DMS53 treated with DMSO at 0.1 percent for 48 hours (cell line): ENCODE measurements around the gene ATG4D.
"Not testable (repeated sequence)": the region's sequence is repeated elsewhere in the genome, so short reads cannot be mapped to it uniquely, and the experiment has no call there.

Source experiments
- DNase-seq: peaks from one replicate; lab custom pipeline; 2025; ENCODE audit not compliant: unreplicated experiment; lab: John Stamatoyannopoulos, UW

Gene ATG4D

DNA sequence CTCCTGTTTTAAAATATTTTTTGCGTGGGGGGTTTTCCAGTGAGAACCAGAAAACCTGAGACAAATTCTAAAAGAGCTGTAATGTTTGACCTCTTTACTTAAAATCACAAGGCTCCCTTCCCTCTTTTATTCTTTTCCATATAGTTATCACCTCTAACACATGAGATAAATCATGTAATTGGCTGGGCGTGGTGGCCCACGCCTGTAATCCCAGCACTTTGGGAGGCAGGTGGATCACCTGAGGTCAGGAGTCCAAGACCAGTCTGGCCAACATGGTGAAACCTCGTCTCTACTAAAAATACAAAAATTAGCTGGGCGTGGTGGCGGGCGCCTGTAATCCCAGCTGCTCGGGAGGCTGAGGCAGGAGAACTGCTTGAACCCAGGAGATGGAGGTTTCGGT is 7.3 kb downstream of the ATG4D start:
- not testable (repeated sequence) for DNase-seq

GRCh38 chr19:10551698-10552301 is 8.1 kb downstream of the ATG4D start:
- peak; percentile 14 for DNase-seq

- DNase-seq = no peak
Measured at GRCh38 chr19:10552510-10553053, 8.9 kb downstream of the ATG4D start.

- no peak for DNase-seq
Measured at GRCh38 chr19:10553087-10553667, 9.5 kb downstream of the ATG4D start.

DNA sequence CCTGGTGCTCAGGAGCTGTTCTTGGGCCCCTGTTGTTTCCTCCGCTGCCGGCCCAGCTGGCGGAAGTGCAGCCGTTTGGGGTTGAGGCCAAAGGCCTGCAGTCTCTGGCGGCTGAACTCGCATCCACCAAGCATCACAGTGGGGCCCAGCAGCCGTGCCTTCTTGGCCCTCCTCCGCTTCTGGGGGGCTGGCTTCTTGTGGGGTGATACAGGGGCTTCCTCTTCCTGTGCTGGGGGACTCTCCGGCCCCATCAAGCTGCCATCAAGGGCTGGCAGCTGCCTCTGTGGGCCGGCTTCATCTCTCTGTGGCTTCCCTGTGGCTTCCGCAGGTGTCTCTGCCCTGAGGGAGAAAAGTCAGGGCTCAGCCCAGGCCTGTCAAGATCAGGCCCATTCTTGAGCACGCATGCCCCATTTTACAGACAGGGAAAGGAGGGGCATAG is 10.3 kb downstream of the ATG4D start:
- DNase-seq = no peak

GRCh38 chr19:10554760-10555609 is 11.3 kb downstream of the ATG4D start:
- no peak for DNase-seq

DNA sequence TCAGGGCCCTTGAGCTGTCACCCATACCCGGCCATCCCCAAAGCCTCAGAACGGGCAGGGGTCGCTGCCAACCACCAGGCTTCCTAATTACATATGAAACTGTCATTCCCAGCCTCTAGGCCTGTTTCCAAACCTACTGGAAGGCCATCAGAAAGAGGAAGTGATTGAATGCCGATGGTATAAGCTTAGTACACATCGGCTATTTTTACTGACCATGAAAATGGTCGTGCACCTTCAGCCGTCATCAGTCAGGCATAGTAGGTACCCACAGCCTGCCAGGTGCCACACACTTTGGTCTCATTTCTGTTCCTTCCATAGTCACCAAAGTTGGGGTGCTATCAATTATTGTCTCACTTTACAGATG is 11.9 kb downstream of the ATG4D start:
- DNase-seq = no peak

- DNase-seq = no peak
Measured at GRCh38 chr19:10557603-10558197, 14.0 kb downstream of the ATG4D start.

GRCh38 chr19:10560154-10560553 is 16.4 kb downstream of the ATG4D start:
- no peak for DNase-seq

GRCh38 chr19:10562609-10563008 is 18.9 kb downstream of the ATG4D start:
- DNase-seq = no peak

DNA sequence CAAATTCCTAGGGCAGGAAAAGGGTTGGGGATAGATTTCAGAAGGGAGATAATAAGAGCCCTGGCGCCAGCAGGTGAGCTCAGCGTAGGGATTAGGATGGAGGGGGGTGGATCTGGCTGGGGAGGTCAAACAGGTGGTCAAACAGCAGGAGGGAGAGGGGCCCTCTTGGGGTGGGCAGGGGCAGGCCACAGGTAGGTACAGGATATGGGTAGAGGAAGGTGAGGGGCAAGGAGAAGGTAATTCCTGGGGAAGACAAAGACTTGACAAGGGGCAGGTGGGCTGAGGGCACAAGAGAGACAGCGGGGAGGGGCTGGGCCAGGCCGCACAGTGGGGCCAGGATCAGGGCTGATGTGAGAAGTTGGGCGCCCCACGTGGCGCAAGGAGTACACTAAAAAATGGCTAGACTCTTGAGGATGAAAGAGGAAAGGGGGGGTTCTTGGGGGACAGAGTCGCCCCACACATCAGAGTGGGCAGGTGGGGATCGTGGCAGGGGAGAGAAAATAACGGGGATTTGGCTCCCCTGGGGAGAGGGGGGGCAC is 21.4 kb downstream of the ATG4D start:
- no peak for DNase-seq

DNA sequence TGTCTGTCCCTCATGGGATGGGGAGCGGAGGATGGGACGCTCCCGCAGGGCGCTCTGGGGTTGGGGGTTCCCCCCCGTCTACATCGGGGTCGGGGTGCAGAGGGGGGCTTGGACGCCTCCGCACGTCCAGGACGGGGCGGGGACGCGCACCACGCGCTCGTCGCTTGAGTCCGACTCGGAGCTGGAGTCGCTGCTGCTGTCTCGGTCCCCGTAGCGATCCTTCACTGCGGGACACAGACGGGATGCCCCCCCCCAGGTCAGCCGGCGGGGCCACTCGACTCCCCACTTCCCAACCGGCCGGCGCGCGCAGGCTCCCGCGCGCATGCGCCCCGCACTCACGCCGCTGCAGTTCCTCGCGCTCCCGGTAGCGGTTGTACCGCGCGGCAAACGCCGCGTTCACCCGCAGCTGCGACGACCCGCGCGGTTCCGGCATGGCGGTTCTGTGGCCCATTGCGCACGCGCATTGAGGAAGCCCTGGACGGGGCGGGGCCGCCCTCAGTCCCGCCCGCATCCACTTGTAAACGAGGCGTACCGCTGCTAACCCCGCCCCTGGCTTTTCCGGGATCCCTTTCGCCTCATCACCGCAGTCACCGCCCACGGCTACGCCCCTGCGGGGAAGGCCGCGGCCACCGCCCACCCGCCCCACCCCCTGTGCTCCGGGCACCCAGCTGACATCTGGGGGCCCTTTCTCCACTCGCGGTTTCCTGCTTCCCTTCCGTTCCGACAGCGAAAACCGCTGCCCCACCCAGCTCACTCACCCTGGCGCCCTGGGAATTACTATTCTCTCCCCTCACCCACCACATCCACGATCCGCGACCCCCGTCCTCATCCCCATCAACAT is 22.1 kb downstream of the ATG4D start, which contains the start of gene KRI1:
Gene KRI1, minus strand, starts transcription at position 444 of the 841 bp plus-strand sequence. Its CDS starts 11 bp downstream, at position 433.
- peak; percentile 82 for DNase-seq

DNA sequence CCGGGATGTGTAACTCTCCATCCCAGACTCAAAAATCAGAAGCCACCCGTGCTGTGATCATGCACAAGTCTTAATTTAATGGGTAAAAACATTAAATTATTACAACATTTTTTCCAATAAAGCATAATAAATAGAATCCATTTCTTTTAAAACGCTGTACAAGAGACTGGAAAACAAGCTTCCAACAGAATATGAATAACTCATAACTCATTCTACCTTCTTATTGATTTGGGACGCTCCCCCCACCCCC is 22.6 kb downstream of the ATG4D start:
- no peak for DNase-seq

DNA sequence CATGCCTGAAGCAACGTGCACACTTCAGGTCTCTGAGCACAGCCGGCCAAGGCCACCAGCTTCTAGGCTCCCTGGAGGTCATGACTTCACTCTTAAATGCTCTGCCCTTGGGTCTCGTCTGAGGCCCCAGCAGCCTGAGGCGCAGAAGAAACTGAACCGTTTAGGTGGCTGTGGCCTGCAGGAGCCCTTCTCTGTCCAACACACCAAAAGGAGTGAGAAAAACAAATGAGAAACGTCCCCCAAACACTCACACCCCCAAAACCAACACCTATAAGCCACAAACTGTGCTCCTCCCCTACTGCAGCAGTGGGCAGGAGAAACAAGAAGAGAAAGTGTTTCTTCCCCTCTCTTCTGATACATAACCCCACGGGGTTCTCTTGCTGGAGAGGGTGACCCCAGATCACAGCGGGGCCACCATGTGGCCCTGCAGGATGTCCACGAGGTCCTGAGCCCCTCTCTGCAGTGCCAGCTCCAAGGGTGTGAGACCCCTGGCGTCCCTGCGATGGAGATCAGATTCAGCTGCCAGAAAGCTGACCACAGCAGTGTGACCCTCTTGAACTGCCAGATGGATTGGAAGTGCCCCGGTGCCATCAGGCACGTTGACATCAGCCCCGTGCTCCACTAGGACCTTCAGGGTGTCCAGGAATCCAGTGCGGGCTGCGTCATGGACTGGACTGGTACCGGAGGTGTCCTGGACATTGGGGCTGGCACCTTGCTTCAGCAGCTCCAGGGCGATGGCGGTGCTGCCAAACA is 23.1 kb downstream of the ATG4D start:
- no peak for DNase-seq

DNA sequence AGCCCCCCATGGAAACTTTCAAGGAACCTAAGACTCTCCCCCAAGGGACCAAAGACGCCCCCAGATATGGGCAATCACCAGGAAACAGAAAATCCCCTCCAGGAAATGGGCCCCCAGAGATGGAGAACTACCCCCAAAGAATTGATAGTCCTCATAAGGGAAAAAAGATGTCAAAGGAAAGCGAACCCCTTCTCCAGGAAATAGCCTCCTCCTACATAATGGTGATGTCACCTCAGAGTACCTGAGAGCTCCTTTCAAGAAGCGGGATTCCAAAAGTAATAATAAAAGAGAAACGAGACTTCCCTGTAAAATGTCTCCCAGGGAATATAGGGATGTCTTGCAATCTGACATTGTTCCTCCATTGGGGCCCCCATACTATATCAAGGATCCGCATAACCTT is 24.0 kb downstream of the ATG4D start:
- no peak for DNase-seq

DNA sequence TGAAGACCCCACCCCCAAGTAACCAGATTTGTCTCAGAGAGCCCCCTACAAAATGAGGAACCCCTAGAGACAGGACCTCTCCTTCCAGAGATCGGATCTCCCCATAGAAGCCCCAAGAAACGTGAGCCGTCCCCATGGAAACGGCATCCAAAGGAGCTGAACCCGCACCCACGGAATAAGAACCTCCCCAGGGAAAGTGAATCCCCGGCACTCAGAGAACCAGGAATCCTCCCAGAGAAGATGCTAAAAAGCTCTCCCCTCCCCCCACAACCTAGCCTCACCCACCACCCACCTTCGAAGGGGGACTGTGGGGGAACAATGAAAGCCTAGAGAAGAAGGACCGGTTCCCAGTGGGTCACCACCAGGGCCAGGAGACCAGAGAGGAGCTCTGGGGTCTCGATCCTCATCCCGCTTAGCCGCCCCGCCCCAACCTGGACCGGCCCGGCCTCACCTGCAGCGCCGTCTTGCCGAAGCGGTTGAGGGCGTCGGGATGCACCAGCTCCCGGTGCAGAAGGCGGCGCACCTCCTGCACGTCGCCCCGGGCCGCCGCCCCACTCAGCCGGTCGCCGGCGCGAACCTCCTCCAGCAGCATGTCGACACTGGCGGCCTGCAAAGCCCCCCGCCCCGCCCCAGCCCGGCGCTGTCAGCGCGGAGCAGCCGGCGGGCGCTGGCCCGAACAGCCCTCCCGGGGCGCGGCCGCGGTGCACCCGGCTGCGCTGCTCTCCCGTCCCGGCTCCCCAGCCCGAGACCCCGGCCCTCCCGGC is 24.5 kb downstream of the ATG4D start:
- peak; percentile 11 for DNase-seq

DNA sequence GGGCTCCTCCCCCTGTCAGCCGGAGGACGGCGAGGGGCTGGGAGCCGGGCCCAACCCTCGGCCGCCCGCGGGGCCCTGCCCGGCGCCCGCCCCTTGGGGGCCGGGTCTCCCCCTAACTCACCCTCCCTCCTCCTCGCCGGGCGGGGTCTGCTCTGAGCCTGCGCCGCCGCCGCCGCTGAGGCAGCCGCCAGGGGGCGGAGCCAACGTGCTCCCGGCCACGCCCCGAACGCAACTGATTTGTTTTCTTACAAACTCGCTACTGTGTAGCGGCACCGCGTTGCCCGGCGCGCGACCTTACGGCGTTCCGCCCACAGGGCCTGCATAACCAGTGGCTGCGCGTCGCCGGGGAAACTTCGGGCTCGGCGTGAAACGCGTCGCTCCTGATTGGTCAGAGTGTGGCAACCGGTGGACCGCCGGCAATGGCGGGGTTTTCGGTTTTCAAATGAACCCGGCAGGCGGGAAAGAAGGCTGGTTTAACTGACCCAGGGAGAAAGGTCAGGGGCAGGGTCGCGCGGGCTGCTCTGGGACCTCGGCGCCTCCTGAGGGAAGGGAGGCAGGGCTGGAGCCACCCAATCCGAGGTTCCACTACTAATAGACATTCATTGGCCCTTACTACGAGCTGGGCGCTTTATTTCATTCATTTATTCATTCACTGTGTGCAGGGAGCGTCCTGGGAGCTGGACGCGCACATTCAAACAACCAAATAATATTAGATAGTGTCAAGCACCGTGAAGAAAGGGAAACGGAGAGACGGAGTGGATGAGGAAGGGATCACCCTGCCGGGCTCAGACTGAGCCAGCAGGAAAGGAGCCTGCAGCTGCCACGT is 25.3 kb downstream of the ATG4D start, which contains the start of gene CDKN2D:
Gene CDKN2D, minus strand, starts transcription at position 154 of the 826 bp plus-strand sequence. CDS start 326 bp downstream, outside the sequence.
- DNase-seq = peak; percentile 94

- not testable (repeated sequence) for DNase-seq
Measured at GRCh38 chr19:10573793-10574192, 30.1 kb downstream of the ATG4D start.
